Aorta (tissue), 5 donors: ENCODE measurements around the gene UCN3. TPM values are rescaled to one million over a fixed set of nuclear protein-coding genes. Genes with fewer than 3 reads are reported as not detected.

Source experiments
- ATAC-seq: fragments of 200-7000 bp; cut with Tn5 transposase; one replicate; pipeline ENCODE4 v1.9.1; 2022; ENCODE audit warnings: moderate library complexity; ENCODE audit not compliant: low FRiP score
- DNase-seq, 2 donors: peaks; one replicate each; pipeline ENCODE4 v3.0.0-alpha.2; 2020
- H3K27ac ChIP-seq, 2 donors: one replicate each; pipeline ENCODE4 v1.5.1; 2013; ENCODE audit warnings: low read length in 2 of 2, mild to moderate bottlenecking in 2 of 2, moderate library complexity in 2 of 2, control low read depth in 1 of 2, inconsistent platforms in 1 of 2, low read depth in 1 of 2
- H3K27me3 ChIP-seq, 2 donors: one replicate each; pipeline ENCODE4 v1.6.1; 2013; ENCODE audit warnings: control low read depth in 1 of 2, low read length in 1 of 2, mild to moderate bottlenecking in 1 of 2, moderate library complexity in 1 of 2; ENCODE audit not compliant: insufficient read depth in 2 of 2, control insufficient read depth in 1 of 2
- H3K36me3 ChIP-seq, 2 donors: one replicate each; pipeline ENCODE4 v1.6.1; 2013; ENCODE audit warnings: control low read depth in 1 of 2, low read length in 1 of 2, mild to moderate bottlenecking in 1 of 2; ENCODE audit not compliant: insufficient read depth in 2 of 2, control insufficient read depth in 1 of 2
- H3K4me1 ChIP-seq, 2 donors: one replicate each; pipeline ENCODE4 v1.6.1; 2013; ENCODE audit warnings: low read length in 2 of 2, control low read depth in 1 of 2, mild to moderate bottlenecking in 1 of 2, moderate library complexity in 1 of 2; ENCODE audit not compliant: insufficient read depth in 2 of 2, control insufficient read depth in 1 of 2
- H3K4me3 ChIP-seq, 2 donors: one replicate each; pipeline ENCODE4 v1.5.1; 2013; ENCODE audit warnings: low read length in 2 of 2, control low read depth in 1 of 2, mild to moderate bottlenecking in 1 of 2
- H3K9me3 ChIP-seq: one replicate; pipeline ENCODE4 v1.6.1; 2013; ENCODE audit warnings: mild to moderate bottlenecking, low read length; ENCODE audit not compliant: control insufficient read depth
- WGBS, 2 donors: extraction: QIAGEN DNeasy Blood & Tissue Kit; methylation state at CpG; one replicate each; pipeline ENCODE4 v1.1.7; 2013; 5-methylcytosine and 5-hydroxymethylcytosine counted together
- intact Hi-C, 2 donors: fragments of 100-400 bp; cut with DNase I; formaldehyde crosslinking; loops; one replicate each; pipeline versions ENCODE4 v1.14.2 to v1.15.0; 2022
- polyA plus RNA-seq, 2 donors: library from polyadenylated mRNA; stranded (reverse); fragments of 200-250 nt; gene quantifications; one replicate each; pipeline ENCODE4 v1.2.3, GENCODE V29; 2013
- total RNA-seq, 2 donors: library from RNA; stranded (reverse); fragmentation: NEBNext Ultra II Directional; extraction: Animal tissue kit (Norgen Biotek cat#: 25700); gene quantifications; one replicate each; pipeline ENCODE4 v1.2.1, GENCODE V29; 2021
- donor health status: healthy with polysubstance abuse.
- donor health status: Bipolar disorder and iron deficiency.
- donor health status: DM: no; HTN: no; CAD: no.
- donor health status: DM: no; HTN: no; CAD: no.
- donor health status: DM: yes; HTN: yes; CAD: no.

Gene UCN3
- total and polyA plus RNA-seq, 4 donors, result 0.75 TPM; not detected in 3

- Histone ChIP-seq H3K27ac (no peak overlapping the region), H3K27me3 (no peaks in the 10 kb centered on the region), H3K4me1 (no peaks in the 10 kb centered on the region), H3K9me3 (no peaks in the 10 kb centered on the region), H3K4me3 (no peak overlapping the region), H3K36me3 (no peaks in the 10 kb centered on the region)
- intact Hi-C loops, result no loop called here
- no peak for DNase-seq
- WGBS, 2 donors, result 95 to 97% methylated on average over 14 of the region's 14 CpGs
- no peak for ATAC-seq
Measured at GRCh38 chr10:5393529-5393928, 28.8 kb downstream of the UCN3 start.

GRCh38 chr10:5395168-5395567 lies 30.4 kb downstream of the UCN3 start:
- H3K4me3 ChIP-seq, result no peak overlapping the region
- WGBS, 2 donors, result 89 to 92% methylated on average over 18 of the region's 18 CpGs
- H3K4me1 ChIP-seq, result no peaks in the 10 kb centered on the region
- no peaks in the 10 kb centered on the region for H3K9me3 ChIP-seq
- H3K36me3 ChIP-seq, result no peaks in the 10 kb centered on the region
- H3K27me3 ChIP-seq, result no peaks in the 10 kb centered on the region
- H3K27ac ChIP-seq, result no peak overlapping the region
- DNase-seq (no peak), ATAC-seq (no peak)
- intact Hi-C loops, result no loop called here

DNA sequence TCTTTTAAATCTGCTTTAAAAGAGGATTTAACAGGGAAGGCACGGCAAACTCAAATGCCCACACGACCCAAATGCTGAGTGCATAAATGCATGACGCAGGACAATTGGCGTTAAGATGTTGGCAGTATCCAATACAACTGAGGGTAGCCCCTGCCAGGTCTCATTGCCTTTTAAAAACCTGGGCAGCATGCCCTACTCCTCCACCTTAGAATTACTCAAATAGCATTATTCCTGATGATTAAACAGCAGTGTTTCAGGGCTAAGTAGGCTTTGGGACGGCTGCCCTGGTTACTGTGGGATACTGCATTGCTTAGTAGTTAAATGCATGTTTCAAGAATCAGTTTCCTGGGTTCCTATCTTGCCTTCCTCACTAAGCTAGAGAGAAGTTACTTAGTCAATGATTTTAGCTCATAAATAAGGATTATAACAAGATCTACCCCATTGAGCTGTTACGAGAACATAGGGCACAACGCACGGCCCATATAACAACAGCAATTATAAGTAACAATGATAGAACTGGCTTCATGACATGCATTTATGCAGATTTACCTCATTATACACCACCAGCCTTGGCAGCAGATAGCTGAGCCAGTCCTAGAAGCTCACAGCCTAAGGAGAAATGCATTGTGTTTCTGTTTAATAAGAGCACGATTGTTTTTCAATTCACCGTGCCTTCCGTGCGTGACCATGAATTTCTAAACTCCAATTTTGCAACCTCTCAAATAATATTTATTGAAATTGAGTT lies 32.0 kb downstream of the UCN3 start:
- intact Hi-C loops, result no loop called here
- Histone ChIP-seq H3K27ac (no peak overlapping the region), H3K27me3 (no peaks in the 10 kb centered on the region), H3K4me3 (no peak overlapping the region), H3K4me1 (no peaks in the 10 kb centered on the region), H3K36me3 (no peaks in the 10 kb centered on the region), H3K9me3 (no peaks in the 10 kb centered on the region)
- ATAC-seq (no peak), DNase-seq (no peak)
- 78 to 80% methylated on average over 12 of the region's 12 CpGs for WGBS, 2 donors

DNA sequence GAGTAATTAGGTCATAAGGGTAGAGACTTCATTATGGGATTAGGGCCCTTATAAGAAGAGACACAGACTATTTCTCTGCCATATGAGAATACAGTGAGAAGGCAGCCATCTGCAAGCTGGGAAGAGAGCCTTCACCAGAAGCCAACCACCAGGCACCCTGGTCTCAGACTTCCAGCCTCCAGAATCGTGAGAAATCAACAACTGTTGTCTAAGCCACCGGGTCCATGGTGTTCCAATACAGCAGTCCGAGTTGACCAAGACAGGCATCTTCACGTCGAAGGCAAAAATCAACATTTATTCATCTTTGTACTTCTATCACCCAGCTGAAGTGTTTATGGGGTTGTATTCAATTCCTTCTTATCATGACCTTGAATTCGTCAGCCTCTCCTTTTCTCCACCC lies 34.6 kb downstream of the UCN3 start:
- ATAC-seq (no peak), DNase-seq (no peak)
- H3K4me1 ChIP-seq, result no peaks in the 10 kb centered on the region
- no peaks in the 10 kb centered on the region for H3K9me3 ChIP-seq
- no peaks in the 10 kb centered on the region for H3K36me3 ChIP-seq
- H3K4me3 ChIP-seq, result no peak overlapping the region
- 77 to 84% methylated on average over 6 of the region's 6 CpGs for WGBS, 2 donors
- intact Hi-C loops, result no loop called here
- H3K27me3 ChIP-seq, result no peaks in the 10 kb centered on the region
- H3K27ac ChIP-seq, result no peak overlapping the region

DNA sequence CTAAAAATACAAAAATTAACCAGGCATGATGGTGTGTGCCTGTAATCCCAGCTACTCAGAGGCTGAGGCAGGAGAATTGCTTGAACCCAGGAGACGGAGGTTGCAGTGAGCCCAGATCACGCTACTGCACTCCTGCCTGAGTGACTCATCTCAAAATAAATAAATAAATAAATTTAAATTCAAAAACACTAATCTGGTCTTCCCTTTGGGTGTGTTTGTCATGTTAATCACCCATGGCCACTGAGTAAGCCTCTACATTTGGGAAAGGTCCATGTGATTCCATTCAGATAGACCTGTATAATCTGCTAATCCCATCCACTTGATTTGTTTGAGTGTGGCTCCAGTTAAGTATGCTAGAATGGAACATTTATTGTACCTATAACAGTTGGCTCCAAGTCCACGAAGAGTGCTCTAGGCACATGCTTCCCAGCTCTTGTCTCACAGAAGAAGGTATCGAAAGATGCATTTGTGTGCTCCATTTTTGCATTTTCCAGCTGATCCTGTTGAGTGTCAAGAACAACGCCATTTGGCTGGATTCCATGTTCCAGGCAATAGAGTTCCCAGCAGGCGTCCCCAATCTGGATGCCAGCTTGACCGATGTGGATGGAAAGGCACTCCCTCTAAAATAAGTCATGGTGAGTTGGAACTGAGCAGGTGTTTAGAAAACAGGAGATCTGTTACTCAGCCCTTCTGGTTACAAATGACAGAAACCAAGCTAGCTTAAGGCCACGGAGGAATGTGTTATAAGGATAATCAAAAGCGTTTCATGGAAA lies 35.9 kb downstream of the UCN3 start:
- Histone ChIP-seq H3K27me3 (no peaks in the 10 kb centered on the region), H3K27ac (no peak overlapping the region), H3K4me3 (no peak overlapping the region), H3K36me3 (no peaks in the 10 kb centered on the region), H3K9me3 (no peaks in the 10 kb centered on the region), H3K4me1 (no peaks in the 10 kb centered on the region)
- DNase-seq, result no peak
- 84 to 87% methylated on average over 9 of the region's 9 CpGs for WGBS, 2 donors
- no peak for ATAC-seq
- intact Hi-C loops, result no loop called here

- Histone ChIP-seq H3K9me3 (no peaks in the 10 kb centered on the region), H3K4me3 (no peak overlapping the region), H3K27ac (no peak overlapping the region), H3K4me1 (no peaks in the 10 kb centered on the region), H3K36me3 (no peaks in the 10 kb centered on the region), H3K27me3 (no peaks in the 10 kb centered on the region)
- intact Hi-C loops, result no loop called here
- no peak for DNase-seq
- no peak for ATAC-seq
- WGBS, 2 donors, result 90 to 92% methylated on average over 3 of the region's 3 CpGs
Measured at GRCh38 chr10:5402798-5403197, 38.0 kb downstream of the UCN3 start.

DNA sequence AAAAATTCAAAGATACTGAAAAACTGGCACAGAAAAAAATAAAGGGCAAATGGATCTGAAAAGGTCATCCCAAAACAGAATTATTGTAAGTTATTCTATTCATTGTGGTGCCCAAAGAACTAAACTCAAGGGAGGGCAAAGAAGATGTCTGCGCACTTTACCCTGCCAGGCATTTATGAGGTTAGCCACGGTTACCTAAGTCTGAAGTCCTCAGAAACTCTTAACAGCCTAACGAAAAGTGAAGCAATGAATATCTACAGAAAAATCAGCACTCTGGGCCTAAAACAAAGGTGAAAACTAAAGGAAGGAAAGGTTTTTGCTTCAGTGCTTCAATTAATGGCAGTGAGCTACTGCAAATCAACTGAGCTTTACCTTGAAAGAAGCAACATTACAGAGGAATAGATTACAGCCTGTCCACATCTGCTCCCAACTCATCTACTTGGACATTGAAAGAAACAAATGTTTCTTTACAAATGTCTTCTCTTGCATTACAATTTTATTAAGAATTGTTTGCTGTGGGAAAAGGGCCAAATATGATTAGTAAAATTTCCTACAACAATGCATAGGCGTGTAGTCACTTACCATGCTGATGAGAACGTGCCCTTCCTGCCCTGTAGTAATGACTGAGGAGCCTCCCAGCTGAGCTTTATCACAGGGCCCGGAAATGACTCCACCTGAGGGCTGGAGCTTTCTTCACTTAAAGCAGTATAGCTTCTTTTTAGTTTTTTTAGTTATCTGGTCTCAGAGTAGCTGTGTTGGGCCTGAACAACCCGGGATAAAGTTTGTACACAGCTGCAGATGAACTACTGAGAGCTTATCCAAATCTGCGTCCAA lies 39.7 kb downstream of the UCN3 start, which contains the start of gene TUBAL3:
TUBAL3 (minus strand) TSS at position 621 of the 834 bp plus-strand sequence; CDS start at position 585, 36 bp downstream.
- no peak for DNase-seq
- Histone ChIP-seq H3K27me3 (no peaks in the 10 kb centered on the region), H3K4me3 (no peak within 1 kb of the TSS), H3K27ac (no peak within 1 kb of the TSS), H3K4me1 (no peaks in the 10 kb centered on the region), H3K36me3 (no peaks in the 10 kb centered on the region), H3K9me3 (no peaks in the 10 kb centered on the region)
- intact Hi-C loops, result no loop called here
- ATAC-seq, result no peak
- WGBS, 2 donors, result 84 to 89% methylated on average over 8 of the region's 8 CpGs

GRCh38 chr10:5406918-5407317 lies 42.2 kb downstream of the UCN3 start:
- no peak for DNase-seq
- 73 to 78% methylated on average over 1 of the region's 1 CpG for WGBS, 2 donors
- no peak for ATAC-seq
- H3K4me1 ChIP-seq, result no peaks in the 10 kb centered on the region
- intact Hi-C loops, result no loop called here
- no peaks in the 10 kb centered on the region for H3K27me3 ChIP-seq
- H3K4me3 ChIP-seq, result no peak overlapping the region
- H3K9me3 ChIP-seq, result no peaks in the 10 kb centered on the region
- no peak overlapping the region for H3K27ac ChIP-seq
- H3K36me3 ChIP-seq, result no peaks in the 10 kb centered on the region
